Ishikawa (cell line): ENCODE results near the gene GRHL3.

ENCODE experiments used
- CEBPB ChIP-seq: IDR thresholded peaks from 2 replicates; pipeline ENCODE4 v1.6.1; 2012
- CREB1 ChIP-seq: IDR thresholded peaks from 2 replicates; pipeline ENCODE4 v1.6.1; 2012; ENCODE audit warnings: low read depth
- EP300 ChIP-seq: IDR thresholded peaks from 2 replicates; pipeline ENCODE4 v1.6.1; 2012; ENCODE audit warnings: borderline replicate concordance
- MAX ChIP-seq: IDR thresholded peaks from 2 replicates; pipeline ENCODE4 v1.6.1; 2012
- REST ChIP-seq: IDR thresholded peaks from 2 replicates; pipeline ENCODE4 v1.6.1; 2012; ENCODE audit warnings: low read depth, mild to moderate bottlenecking
- TAF1 ChIP-seq: IDR thresholded peaks from 2 replicates; pipeline ENCODE4 v1.6.1; 2012; ENCODE audit warnings: low read depth, mild to moderate bottlenecking
- TCF12 ChIP-seq: IDR thresholded peaks from 2 replicates; pipeline ENCODE4 v1.6.1; 2012; ENCODE audit warnings: low read depth
- TEAD4 ChIP-seq: IDR thresholded peaks from 2 replicates; pipeline ENCODE4 v1.6.1; 2012
- USF1 ChIP-seq: IDR thresholded peaks from 2 replicates; pipeline ENCODE4 v1.6.1; 2012

- TF ChIP-seq EP300 = no peak
- no peak for TF ChIP-seq CREB1
- no peak for TF ChIP-seq MAX
- TF ChIP-seq CEBPB = no peak
- no peak for TF ChIP-seq TCF12
- no peak for TF ChIP-seq REST
- TF ChIP-seq USF1 = no peak
- TF ChIP-seq TAF1 = no peak
- TF ChIP-seq TEAD4 = no peak
Observed at GRCh38 chr1:24292103-24292502, 27.1 kb upstream of the GRHL3 start.
